Measurements from ENCODE around the gene SURF1.

DNA sequence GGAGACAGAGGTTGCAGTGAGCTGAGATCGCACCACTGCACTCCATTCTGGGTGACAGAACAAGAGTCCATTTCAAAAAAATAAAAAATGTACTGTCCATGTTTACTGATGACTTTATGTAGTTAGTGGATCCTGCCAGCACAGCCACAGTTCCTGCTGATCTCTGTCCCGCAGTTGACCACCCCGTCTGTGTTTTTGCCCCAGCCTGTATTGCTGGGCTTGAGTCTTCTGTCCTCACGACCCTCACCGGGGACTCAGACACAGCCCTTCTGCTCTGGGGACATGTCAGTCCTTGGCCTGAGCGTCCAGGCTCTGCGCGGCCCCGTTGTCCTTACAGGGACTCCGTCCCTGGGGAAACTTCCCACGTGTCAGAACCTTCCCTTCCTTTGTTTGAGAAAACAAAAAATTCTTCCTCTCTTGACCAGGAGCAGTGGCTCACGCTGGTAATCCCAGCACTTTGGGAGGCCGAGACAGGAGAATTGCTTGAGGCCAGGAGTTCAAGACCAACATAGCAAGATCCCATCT is 34.8 kb downstream of the SURF1 start:
- TF ChIP-seq GABPA (IDR thresholded peaks at IDR 0.05; ENCODE audit: low read depth) (no peak), SPI1 (IDR thresholded peaks at IDR 0.05; ENCODE audit: borderline replicate concordance, low read depth) (no peak)
- TF ChIP-seq, protein P1, sequence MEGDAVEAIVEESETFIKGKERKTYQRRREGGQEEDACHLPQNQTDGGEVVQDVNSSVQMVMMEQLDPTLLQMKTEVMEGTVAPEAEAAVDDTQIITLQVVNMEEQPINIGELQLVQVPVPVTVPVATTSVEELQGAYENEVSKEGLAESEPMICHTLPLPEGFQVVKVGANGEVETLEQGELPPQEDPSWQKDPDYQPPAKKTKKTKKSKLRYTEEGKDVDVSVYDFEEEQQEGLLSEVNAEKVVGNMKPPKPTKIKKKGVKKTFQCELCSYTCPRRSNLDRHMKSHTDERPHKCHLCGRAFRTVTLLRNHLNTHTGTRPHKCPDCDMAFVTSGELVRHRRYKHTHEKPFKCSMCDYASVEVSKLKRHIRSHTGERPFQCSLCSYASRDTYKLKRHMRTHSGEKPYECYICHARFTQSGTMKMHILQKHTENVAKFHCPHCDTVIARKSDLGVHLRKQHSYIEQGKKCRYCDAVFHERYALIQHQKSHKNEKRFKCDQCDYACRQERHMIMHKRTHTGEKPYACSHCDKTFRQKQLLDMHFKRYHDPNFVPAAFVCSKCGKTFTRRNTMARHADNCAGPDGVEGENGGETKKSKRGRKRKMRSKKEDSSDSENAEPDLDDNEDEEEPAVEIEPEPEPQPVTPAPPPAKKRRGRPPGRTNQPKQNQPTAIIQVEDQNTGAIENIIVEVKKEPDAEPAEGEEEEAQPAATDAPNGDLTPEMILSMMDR (IDR thresholded peaks at IDR 0.05; ENCODE audit: insufficient read depth, low read length): no peak

Measured in HL-60 (cell line).